ENCODE measurements around the gene FBXW10B.
"Not testable (repeated sequence)": the region's sequence is repeated elsewhere in the genome, so short reads cannot be mapped to it uniquely, and the experiment has no call there.

GRCh38 chr17:15645099-15645941 lies 25.8 kb upstream of the FBXW10B start:
- TF ChIP-seq CTCF, POLR2A (IDR thresholded peaks at IDR 0.05): not testable (repeated sequence)
